Bronchial epithelial cell (primary cell): ENCODE results near the gene ASB16. TPM values are rescaled to one million over a fixed set of nuclear protein-coding genes. Genes with fewer than 3 reads are reported as not detected.
"Not testable (repeated sequence)": the region's sequence is repeated elsewhere in the genome, so short reads cannot be mapped to it uniquely, and the experiment has no call there.

Experiments
- DNase-seq: peaks from one replicate; pipeline ENCODE4 v3.0.0-alpha.2; 2010; ENCODE audit warnings: low read depth
- FAIRE-seq: peaks from 2 replicates; lab custom pipeline; 2011; peaks lifted over from hg19 to GRCh38; lab: Jason Lieb, UNC
- H3K27me3 ChIP-seq: 2 replicates; pipeline ENCODE4 v1.5.1; 2011; ENCODE audit warnings: low read length; ENCODE audit not compliant: control insufficient read depth, insufficient read depth
- H3K36me3 ChIP-seq: 2 replicates; pipeline ENCODE4 v1.5.1; 2011; ENCODE audit warnings: low read length; ENCODE audit not compliant: control insufficient read depth, insufficient read depth
- H3K4me3 ChIP-seq: 2 replicates; pipeline ENCODE4 v1.5.1; 2011; ENCODE audit warnings: mild to moderate bottlenecking, low read depth, low read length, control low read depth
- total RNA-seq: library from RNA; depleted of rRNA; stranded (reverse); fragments of >200 nt; gene quantifications from 2 replicates; pipeline ENCODE4 v1.2.1, GENCODE V29; 2014
- TF ChIP-seq, protein P1 (sequence below): IDR thresholded peaks from 2 replicates; pipeline ENCODE4 v1.5.1; 2011; ENCODE audit warnings: mild to moderate bottlenecking, moderate library complexity, low read length, control low read depth, inconsistent platforms; ENCODE audit not compliant: insufficient read depth, severe bottlenecking

ASB16 gene
- total RNA-seq, 1 donor from 2014 or later: not detected

GRCh38 chr17:44123356-44124117 lies 47.0 kb upstream of the ASB16 start, which contains the start of gene HDAC5:
TSS of gene HDAC5 (minus strand) at chr17:44123641. CDS start at chr17:44117515, 6,126 bp downstream.
- no peak for FAIRE-seq
- H3K4me3 ChIP-seq: peak within 1 kb of the TSS; percentile 73
- peak; percentile 77 for DNase-seq
- TF ChIP-seq, protein P1, sequence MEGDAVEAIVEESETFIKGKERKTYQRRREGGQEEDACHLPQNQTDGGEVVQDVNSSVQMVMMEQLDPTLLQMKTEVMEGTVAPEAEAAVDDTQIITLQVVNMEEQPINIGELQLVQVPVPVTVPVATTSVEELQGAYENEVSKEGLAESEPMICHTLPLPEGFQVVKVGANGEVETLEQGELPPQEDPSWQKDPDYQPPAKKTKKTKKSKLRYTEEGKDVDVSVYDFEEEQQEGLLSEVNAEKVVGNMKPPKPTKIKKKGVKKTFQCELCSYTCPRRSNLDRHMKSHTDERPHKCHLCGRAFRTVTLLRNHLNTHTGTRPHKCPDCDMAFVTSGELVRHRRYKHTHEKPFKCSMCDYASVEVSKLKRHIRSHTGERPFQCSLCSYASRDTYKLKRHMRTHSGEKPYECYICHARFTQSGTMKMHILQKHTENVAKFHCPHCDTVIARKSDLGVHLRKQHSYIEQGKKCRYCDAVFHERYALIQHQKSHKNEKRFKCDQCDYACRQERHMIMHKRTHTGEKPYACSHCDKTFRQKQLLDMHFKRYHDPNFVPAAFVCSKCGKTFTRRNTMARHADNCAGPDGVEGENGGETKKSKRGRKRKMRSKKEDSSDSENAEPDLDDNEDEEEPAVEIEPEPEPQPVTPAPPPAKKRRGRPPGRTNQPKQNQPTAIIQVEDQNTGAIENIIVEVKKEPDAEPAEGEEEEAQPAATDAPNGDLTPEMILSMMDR: peak; percentile 74
- no peaks in the 10 kb centered on the region for H3K36me3 ChIP-seq
- peaks cover 3% of the 10 kb centered on the region for H3K27me3 ChIP-seq

- no peak for FAIRE-seq
- no peaks in the 10 kb centered on the region for H3K36me3 ChIP-seq
- peaks cover 3% of the 10 kb centered on the region for H3K27me3 ChIP-seq
- H3K4me3 ChIP-seq: peak overlapping the region; percentile 73
- TF ChIP-seq, protein P1: no peak
- DNase-seq: no peak
Observed at GRCh38 chr17:44124118-44124438, 46.4 kb upstream of the ASB16 start.

DNA sequence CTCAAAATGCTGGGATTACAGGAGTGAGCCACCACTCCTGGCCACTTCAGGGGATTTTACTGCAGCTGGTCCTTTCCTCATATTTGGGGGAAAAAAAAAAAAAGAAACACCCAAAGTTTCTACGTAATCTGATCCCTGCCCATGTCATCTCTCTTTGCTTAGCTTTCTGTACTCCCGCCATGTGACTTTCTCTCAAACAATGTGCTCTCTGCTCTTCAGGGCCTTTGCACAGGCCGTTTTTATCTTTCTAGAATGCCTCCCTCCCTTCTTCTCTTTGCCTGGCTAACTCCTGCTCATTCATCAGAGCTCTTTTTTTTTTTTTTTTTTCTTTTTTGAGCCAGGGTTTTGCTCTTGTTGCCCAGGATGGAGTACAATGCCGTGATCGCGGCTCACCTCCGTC lies 42.1 kb upstream of the ASB16 start:
- no peaks in the 10 kb centered on the region for H3K36me3 ChIP-seq
- FAIRE-seq: no peak

GRCh38 chr17:44130693-44131349 lies 39.7 kb upstream of the ASB16 start:
- no peaks in the 10 kb centered on the region for H3K27me3 ChIP-seq
- TF ChIP-seq, protein P1: no peak
- H3K4me3 ChIP-seq: no peak overlapping the region
- no peaks in the 10 kb centered on the region for H3K36me3 ChIP-seq
- DNase-seq: no peak
- no peak for FAIRE-seq

More for the DNA sequence above, 42.1 kb upstream of the ASB16 start:
- TF ChIP-seq, protein P1: no peak
- Histone ChIP-seq H3K4me3 (no peak overlapping the region), H3K27me3 (no peaks in the 10 kb centered on the region)
- no peak for DNase-seq

GRCh38 chr17:44131372-44131771 lies 39.1 kb upstream of the ASB16 start:
- not testable (repeated sequence) for H3K4me3 ChIP-seq, FAIRE-seq

GRCh38 chr17:44132275-44132821 lies 38.2 kb upstream of the ASB16 start:
- TF ChIP-seq, protein P1: no peak
- DNase-seq: peak; percentile 58
- no peak for FAIRE-seq
- H3K4me3 ChIP-seq: no peak overlapping the region
- H3K36me3 ChIP-seq: no peaks in the 10 kb centered on the region
- H3K27me3 ChIP-seq: no peaks in the 10 kb centered on the region

More at GRCh38 chr17:44131372-44131771, 39.1 kb upstream of the ASB16 start:
- not testable (repeated sequence) for H3K36me3 ChIP-seq, H3K27me3 ChIP-seq, DNase-seq
